Pons (tissue), 1 donor: ENCODE measurements around the gene MKI67.
A peak's percentile ranks its signal among the peaks of the same experiment; 100 is the strongest.

Experiments
- DNase-seq: peaks from one replicate; pipeline ENCODE4 v3.0.0-alpha.2; 2016; ENCODE audit warnings: low spot score

Gene MKI67

DNA sequence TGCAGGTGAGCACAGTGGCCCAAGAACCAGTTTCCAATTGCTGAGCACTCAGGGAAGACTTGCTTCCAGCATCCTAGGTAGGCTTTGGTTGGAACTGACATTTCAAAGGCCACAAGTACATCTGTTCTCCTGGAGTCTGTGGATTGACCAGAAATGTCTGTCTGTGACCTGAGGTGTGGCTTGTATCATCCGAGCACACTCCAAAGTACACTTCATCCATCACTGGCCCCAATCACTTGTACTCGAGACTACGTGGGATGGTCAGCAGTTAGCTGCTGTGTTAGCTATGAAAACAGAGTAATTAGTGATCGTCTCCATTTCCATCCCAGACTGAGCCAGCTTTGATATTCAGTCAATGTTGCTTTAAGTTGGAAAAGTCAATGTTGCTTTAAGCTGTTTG, 45.0 kb downstream of the MKI67 start:
- no peak for DNase-seq

GRCh38 chr10:128080641-128081040, 45.6 kb downstream of the MKI67 start:
- no peak for DNase-seq

DNA sequence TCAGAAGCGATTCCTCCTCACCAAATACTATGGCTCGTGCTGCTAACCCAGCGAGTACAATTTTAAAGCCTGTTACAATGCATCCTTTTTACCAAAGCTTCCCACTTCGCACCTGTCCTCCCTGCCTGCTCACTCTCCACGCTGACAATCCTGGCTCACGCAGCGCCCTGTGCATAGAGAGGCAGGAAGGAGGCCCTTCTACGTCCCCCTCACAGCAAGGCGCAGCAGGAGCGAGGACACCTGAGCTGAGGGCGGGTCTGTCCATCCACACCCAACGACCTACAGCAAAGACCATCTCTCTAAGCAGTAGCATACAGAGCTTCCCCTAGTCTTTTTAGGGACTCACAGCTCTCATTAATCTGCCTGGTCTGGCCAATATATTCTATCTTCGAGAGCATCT, 46.0 kb downstream of the MKI67 start:
- DNase-seq = no peak

DNA sequence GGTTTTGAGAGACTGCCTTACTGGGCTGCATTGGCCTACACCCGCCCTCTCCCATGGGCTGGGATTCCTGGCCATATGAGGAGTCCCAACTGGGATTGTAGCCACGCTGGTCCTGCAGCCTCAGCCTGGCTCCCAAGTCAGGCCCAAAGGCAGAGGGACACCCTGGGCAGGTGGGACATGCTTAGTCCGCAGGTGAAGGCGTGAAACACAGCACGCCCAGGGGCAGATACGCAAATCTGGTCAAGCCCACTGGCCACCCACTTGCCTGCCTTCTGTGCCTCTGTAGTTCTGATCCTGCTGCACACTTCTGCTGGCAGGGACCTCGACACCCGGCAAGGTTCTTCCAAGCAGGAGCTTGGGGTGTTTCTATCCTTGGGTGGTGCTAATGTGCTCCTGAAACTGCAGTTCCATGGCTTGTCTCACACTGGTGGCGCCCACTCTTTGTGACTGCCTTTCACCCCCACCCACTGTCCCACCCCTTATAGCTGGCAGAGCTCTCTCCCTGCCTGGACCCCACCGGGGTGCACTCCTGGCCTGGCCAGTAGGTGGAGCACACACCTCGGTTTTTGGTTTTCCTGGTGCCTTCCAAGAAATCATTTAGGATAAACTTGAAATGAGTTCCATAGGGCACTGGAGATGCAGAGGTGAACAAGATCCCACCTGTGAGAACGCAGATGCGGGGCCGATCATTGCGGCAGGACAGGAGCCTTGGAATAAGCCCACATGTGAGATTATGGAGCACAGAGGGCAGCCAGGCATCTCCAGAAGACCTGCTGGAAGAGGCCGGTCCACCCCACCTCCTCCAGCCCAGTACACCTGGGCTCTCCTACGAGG, 47.9 kb downstream of the MKI67 start:
- no peak for DNase-seq

GRCh38 chr10:128077155-128077875, 48.9 kb downstream of the MKI67 start:
- DNase-seq = no peak

DNA sequence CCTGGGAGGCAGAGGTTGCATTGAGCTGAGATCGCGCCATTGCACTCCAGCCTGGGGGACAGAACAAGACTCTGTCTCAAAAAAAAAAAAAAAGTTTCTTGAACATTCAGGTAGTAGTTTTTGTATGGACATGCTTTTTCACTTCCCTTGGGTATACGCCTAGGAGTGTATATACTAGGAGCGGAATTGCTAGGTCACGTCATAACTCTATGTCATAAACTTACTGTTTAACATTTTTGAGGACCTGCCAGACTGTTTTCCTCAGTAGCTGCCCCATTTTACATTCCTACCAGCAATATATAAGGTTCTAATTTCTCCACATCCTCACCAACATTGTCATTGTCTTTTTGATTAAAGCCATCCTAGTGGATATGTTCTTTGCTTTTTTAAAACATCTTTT, 51.6 kb downstream of the MKI67 start:
- no peak for DNase-seq

DNA sequence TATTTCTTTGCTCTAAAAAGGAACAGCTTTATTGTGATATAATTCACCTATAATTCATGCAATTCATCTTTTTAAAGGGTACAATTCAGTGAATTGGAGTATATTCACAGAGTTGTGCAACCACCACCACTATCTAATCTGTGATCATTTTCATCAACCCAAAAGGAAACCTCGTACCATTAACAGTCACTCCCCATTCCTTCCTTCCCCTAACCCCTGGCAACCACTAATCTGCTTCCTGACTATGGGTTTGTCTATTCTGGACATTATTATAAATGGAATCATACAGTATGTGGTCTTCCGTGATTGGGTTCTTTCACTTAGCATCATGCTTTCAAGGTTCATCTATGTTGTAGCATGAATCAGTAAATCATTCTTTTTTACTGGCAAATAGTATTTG, 52.3 kb downstream of the MKI67 start:
- no peak for DNase-seq

DNA sequence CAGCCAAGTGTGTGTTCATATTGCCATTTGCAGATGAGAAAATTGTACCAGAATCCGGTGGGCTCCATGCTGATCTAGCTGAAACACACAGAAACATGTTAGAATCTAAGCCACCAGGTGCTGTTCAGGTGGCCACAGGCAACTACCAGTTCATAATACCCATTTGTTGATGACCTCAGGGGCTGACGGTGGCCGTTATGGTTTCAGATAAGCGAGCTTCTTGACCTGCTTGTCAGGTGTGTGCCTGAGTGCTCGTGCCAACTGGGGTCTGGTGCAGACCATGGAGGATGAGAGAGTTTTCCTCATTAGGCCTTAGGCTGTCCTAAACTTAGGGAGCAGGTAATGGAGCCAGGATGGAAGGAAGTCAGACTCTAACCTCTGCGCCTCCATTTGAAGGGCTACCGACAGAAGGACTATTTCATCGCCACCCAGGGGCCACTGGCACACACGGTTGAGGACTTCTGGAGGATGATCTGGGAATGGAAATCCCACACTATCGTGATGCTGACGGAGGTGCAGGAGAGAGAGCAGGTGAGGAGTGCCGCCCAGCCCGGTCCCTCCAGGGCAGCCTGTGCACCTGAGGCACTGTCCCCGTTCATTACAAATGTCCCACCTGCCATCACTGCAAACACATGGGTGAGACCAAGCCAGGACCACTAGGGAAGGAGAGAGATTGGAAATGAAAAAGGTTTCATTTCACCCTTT, 53.1 kb downstream of the MKI67 start:
- DNase-seq = no peak

- DNase-seq = no peak
Observed at GRCh38 chr10:128072046-128072445, 54.2 kb downstream of the MKI67 start.

GRCh38 chr10:128071417-128071782, 54.8 kb downstream of the MKI67 start:
- DNase-seq = no peak

DNA sequence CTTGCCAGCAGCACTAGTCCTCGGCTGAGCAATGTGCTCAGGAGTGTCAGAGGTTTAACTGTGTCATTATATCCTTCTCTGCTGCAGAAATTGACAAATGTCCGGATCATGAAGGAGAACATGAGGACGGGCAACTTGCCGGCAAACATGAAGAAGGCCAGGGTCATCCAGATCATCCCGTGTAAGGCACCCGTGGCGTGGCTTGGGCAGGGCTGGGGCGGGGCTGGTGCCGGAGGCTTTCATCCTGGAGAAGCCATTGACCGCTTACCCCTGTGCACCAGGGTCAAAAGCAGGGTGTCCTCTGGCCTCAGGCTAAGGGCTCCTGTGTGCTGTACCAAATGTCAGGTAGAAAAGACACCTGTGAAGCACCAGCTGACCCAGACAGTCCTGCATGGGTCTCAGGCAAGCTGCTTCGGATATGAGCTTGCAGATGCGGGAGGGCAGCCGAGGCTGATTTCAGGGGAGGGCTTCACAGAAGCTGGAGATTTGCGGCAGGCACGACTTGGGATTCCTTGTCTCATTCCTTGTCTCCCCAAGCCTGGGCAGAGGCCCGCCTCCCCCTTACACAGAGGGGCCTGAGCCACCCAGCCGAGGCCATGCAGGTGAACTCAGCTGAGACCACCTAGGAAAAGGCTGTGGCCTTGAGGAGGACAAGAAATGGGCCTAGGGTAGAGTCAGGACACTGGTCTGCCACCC, 55.4 kb downstream of the MKI67 start:
- no peak for DNase-seq

GRCh38 chr10:128070161-128070560, 56.1 kb downstream of the MKI67 start:
- no peak for DNase-seq

DNA sequence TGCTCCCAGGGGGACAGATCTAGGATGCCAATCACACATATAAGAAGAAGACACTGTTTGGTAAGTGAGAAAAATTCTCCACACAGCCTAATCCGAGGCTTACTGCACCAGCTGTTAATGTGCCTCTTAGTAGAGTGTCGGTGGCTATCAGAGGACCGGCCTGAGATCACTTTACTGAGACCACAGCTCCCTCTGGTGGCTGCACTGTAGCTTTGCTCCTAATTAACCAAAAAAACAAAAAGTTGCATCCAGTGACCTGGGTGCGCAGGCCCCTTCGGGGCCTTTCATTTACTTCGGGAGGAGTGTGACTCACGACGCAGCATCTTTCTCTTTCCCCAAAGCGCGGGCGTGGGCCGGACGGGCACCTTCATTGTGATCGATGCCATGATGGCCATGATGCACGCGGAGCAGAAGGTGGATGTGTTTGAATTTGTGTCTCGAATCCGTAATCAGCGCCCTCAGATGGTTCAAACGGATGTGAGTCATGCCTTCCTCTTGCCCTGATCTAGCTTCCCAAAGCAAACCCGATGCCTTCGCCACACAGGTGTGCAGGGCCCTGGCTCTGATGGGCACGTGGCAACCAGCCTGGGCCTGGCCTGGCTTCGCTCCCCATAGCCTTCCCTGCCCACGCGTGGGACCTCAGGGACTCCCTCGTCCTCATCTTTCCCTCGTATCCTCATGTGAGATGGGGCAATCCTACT, 56.7 kb downstream of the MKI67 start:
- DNase-seq = peak; percentile 76

DNA sequence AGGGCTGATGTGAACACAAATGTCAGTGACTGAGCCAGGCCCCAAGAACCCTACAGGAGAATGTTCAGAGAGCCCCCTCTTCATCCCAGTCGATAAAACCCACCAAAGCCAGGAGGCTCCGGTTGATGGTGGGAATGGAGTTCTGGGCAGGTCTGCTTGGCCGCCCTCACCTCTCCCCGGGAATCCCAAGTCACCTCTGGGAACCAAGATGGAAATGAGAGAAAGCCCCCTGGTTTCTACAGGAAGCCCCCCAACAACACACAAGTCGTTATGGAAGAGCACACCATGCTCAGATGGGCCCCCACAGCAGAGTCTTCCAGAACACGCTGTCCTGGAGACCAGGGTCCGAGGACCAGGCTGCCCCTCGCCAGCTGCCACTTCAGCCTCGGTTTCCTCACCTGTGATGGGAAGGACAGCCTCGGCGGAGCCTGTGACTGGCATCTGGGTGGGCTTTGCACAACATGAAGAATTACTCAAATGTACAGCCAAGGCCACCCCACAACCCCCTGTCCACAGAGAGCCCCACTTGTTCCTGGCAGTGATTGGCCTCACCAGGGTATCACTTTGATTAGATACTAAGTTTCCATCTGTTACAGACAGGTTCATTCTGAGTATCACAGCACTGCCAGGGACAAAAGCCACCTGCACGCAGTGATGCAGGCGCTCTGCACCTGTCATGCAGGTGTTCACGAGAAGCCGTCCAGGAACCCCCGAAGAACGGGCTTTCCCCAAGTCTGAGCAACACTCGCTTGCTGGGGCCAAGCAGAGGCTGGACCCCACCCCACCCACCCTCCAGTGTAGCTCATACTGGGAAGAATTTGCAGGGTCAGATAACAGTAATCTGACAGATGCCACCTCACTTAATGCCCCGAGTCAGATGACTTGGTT, 57.6 kb downstream of the MKI67 start:
- DNase-seq = no peak

GRCh38 chr10:128067691-128068397, 58.4 kb downstream of the MKI67 start:
- no peak for DNase-seq

- DNase-seq = no peak
Observed at GRCh38 chr10:128066870-128067382, 59.3 kb downstream of the MKI67 start.

- DNase-seq = no peak
Observed at GRCh38 chr10:128065881-128066534, 60.2 kb downstream of the MKI67 start.

GRCh38 chr10:128064970-128065580, 61.1 kb downstream of the MKI67 start:
- DNase-seq = no peak
